HT-29 (cell line): ENCODE data around the gene NAPEPLD. TPM values are rescaled to one million over a fixed set of nuclear protein-coding genes. Genes with fewer than 3 reads are reported as not detected.
"Not testable (repeated sequence)": the region's sequence is repeated elsewhere in the genome, so short reads cannot be mapped to it uniquely, and the experiment has no call there.

Experiments
- DNase-seq: peaks from one replicate; pipeline ENCODE4 v3.0.0-alpha.2; 2015; ENCODE audit warnings: low spot score
- total RNA-seq: library from RNA; depleted of rRNA; stranded (reverse); fragments of >200 nt; shearing (Covaris generic); gene quantifications from 2 replicates; pipeline ENCODE4 v1.2.3, GENCODE V29; 2014

Gene NAPEPLD
- total RNA-seq, 1 experiment from 2014 or later = 6.9 TPM

DNA sequence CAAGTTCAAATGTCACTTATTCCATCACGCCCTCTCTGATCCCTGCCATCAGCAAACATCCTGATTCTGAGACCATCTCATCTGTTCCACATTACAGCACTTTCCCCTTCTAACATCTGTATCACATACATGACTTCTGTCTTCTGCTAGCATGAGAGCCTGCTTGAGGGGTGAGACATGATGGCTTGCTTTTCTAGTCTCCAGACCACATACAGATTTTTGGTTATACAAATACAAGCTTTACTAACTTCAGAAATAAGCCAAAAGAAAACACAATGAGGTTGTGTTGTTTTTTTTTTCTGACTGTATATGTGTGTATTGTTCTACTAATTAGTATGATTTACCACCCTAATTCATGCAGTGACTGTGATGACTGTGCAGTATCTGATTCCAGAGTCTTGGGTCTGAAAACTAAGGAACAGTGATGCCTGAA is 34.3 kb downstream of the NAPEPLD start:
- DNase-seq = no peak

DNA sequence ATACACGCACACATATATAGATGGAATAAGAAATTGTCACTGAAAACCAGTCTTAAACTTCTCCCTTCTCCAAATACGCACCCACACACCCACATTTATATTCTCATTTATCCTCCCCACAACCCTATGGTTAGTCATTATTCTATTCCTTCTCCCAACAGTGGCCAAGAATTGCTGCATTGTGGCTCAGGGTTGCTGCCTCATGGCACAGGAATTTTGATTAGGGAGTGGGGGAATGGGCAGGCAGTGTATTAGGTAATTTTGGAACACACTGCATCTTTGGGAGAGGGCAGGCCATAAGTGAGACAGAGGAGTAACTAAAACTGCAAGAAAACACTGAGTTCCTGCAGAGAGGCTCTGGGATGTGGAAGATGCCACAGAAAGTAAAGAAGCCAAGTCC is 35.7 kb downstream of the NAPEPLD start:
- DNase-seq = no peak

DNA sequence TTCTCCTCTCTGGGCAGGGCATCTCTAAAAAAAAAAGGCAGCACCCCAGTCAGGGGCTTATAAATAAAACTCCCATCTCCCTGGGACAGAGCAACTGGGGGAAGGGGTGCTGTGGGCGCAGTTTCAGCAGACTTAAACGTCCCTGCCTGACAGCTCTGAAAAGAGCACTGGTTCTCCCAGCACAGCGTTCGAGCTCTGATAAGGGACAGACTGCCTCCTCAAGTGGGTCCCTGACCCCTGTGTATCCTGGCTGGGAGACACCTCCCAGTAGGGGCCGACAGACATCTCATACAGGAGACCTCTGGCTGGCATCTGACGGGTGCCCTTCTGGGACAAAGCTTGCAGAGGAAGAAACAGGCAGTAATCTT is 42.2 kb downstream of the NAPEPLD start:
- not testable (repeated sequence) for DNase-seq

GRCh38 chr7:103106005-103106702 is 42.7 kb downstream of the NAPEPLD start:
- no peak for DNase-seq

- no peak for DNase-seq
These were observed 47.4 kb downstream of the NAPEPLD start for GRCh38 chr7:103101543-103101942.

DNA sequence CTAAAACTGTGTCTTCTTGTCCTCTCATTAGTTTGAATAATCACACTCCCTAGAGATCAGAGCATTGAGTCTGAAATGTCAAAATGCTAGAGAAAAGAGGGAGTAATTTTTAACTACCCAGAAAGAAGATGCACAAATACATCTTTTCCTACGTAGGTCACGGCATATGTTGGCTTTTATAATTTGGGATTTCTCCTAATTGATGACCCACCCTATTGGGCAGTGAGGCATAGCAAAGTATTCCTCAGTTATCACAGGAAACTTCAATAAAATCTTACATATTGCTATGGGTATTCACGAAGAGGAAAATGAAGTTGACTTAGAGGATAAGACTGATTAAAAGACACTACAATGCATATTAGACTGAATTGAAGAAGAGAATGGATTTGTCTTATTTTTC is 48.6 kb downstream of the NAPEPLD start:
- DNase-seq = no peak

- no peak for DNase-seq
These were observed 51.9 kb downstream of the NAPEPLD start for GRCh38 chr7:103097041-103097440.

GRCh38 chr7:103095558-103095957 is 53.3 kb downstream of the NAPEPLD start:
- DNase-seq = not testable (repeated sequence)

GRCh38 chr7:103094102-103094501 is 54.8 kb downstream of the NAPEPLD start:
- peak; percentile 15 for DNase-seq

GRCh38 chr7:103093429-103093828 is 55.5 kb downstream of the NAPEPLD start:
- no peak for DNase-seq

DNA sequence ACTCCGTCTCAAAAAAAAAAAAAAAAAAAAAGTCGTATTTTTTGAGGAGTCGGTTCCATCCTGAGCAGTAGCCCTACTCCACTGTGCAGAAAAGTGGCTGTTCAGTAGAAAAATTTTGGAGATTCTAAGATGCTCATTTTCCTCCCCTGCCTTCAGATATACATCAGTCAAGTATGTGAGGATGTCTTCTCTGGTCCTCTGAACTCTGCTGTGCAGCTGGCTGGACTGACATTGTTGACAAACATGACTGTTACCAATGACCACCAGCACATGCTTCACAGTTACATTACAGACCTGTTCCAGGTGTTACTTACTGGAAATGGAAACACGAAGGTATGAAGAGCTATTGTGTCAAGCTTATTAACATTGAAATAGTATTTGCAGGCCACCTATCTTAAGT is 56.6 kb downstream of the NAPEPLD start:
- DNase-seq = not testable (repeated sequence)

DNA sequence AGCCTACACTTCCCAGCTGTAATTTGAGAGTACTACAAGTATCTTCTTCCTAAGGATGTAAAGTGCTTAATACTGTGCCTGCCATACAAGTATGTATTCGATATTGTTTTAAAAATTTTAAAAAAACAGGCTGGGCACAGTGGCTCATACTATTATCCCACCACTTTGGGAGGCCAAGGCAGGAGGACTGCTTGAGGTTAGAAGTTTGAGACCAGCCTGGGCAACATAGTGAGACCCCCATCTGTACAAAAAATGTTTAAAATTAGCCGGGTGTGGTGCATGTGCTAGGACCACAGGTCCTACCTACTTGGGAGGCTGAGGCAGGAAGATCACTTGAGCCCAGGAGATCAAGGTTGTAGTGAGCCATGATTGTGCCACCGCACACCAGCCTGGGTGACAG is 65.7 kb downstream of the NAPEPLD start:
- DNase-seq = no peak

- DNase-seq = no peak
These were observed 66.4 kb downstream of the NAPEPLD start for GRCh38 chr7:103082497-103082896.

DNA sequence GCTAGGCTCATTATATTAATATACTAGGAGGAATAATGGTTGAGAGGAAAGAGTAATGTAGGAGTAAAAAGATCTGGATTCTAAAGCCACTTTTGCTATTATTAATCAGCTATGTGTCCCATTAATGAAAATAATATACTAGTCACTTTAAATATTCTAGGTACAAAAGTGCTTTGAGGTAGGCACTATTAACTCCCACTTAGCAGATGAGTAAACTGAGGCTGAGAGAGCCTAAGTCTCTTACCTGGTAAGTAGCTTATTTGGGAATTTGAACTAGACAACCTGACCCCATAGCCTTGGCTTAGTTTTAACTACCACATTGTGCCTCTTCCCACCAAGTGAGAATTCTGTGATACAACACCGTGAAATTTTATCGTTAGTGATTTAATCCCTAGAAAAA is 68.0 kb downstream of the NAPEPLD start:
- no peak for DNase-seq

GRCh38 chr7:103079836-103080235 is 69.1 kb downstream of the NAPEPLD start:
- no peak for DNase-seq

DNA sequence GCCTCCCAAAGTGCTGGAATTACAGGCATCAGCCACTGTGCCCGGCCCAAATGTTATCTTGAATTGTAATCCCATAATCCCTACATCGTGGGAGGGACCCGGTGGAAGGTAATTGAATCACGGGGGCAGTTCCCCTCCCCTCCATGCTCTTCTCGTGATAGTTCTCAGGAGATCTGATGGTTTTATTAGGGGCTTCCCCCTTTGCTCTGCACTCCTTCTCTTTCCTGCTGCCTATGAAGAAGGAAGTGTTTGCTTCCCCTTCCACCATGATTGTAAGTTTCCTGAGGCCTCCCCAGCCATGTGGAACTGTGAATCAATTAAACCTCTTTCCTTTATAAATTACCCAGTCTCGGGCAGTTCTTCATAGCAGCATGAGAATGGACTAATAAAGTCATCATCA is 70.7 kb downstream of the NAPEPLD start:
- not testable (repeated sequence) for DNase-seq

DNA sequence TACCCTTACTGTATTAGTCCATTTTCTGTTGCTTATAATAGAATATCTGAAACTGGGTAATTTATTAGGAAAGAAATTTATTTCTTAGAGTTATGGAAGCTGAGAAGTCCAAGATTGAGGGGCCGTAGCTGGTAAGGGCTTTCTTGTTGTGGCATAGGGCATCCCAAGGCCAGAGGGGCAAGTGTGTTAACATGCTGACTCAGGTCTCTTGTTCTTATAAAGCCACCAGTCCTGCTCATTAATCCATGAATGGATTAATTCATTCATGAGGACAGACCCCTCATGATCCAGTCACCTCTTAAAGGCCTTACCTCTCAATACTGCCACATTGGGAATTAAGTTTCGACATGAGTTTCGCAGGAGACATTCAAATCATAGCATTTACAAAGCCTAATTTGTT is 71.6 kb downstream of the NAPEPLD start:
- no peak for DNase-seq

- no peak for DNase-seq
These were observed 72.1 kb downstream of the NAPEPLD start for GRCh38 chr7:103076764-103077163.

DNA sequence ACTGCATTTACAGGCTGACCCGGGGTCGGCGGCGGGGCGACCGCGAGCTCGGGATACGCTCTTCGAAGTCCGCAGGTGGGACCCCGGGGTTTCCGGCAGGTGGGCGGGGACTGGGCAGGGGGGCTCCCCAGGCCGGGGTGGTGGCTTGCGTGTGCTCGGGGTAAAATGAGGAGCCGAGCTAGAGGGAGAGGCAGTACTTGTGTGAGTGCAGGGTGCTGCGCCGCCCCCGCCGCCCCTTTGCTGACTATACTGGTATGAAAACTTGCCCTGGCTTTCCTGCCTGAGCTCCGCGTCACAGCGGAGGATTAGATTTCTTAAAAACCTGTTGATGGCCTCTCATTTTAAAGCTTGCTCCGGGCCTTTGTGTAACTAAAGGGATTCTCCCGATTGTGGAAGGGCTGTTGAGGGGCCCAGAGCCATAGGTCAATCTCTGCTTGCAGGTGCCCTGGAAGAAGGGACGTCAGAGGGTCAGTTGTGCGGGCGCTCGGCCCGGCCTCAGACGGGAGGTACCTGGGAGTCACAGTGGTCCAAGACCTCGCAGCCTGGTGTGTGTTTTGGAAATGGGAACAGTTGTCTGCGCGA is 73.5 kb downstream of the NAPEPLD start:
- DNase-seq = peak; percentile 62

DNA sequence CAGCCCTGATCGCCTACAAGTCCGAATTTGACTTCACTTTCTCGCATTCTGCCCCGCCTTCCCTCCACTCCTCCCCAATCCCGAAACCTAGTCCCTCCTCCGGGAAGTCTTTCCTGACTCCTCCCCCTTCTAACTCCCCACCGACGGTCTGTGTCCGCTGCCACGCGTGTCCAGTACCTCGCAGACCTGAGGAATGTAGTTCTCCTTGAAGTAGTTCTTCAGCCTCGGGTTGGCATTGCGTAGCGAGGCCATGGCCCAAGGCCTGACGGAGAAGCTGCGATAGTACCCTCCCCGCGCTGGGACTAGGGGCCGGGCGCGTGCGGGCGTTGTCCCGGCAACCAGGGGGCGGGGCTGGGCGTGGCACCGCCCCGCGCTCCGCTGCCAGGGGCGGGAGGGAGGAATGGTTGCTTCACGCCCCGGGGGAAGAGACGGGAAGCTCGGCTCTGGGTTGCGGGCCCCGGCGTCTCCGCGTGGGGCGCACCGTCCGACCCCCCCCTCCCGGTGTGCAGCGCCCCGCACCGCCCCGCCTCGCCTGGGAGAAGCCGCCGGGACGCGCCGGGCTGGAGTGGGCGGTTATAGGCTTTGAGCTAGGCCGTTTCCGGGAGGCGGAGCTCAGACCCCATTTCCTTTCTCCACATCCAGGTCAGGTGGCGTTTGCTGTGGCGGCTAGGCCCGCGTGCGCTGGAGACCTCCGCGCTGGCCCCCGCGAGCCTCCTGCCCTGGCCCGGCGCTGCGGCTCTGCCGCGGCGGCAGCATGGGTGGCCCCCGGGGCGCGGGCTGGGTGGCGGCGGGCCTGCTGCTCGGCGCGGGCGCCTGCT is 74.2 kb downstream of the NAPEPLD start, which contains the start of the genes ARMC10 and FBXL13:
Gene ARMC10 (plus strand): TSS at position 622 of the 818 bp plus-strand sequence. CDS start 133 bp downstream, at position 755.
Gene FBXL13 (minus strand): TSS at position 278 of the 818 bp plus-strand sequence.
- peak; percentile 97 for DNase-seq

DNA sequence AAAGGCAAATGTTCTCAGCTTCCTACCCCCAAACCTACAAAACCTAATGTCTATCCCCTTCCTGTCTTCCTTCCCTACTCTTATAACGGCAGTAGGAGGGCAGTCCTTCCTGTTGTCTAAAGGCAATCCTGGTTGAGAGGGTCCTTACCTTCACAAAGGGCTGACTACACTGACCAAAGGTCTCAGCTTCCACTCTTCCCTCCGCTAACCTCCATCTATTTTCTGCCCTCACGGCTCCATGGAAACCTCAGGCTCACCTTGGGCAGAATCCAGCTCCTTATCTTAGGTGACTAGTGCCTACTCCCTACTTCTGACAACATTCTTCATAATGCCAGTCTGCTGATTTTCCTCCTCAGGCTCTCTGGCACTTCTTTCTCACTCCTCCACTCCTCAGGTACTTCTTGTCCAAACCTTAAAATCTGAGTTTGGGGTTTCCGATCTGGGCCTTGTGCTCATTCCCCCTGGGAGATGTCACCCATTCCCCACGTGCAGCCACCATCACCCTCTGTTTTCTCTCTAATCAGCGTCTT is 74.8 kb downstream of the NAPEPLD start:
- DNase-seq = peak; percentile 75

DNA sequence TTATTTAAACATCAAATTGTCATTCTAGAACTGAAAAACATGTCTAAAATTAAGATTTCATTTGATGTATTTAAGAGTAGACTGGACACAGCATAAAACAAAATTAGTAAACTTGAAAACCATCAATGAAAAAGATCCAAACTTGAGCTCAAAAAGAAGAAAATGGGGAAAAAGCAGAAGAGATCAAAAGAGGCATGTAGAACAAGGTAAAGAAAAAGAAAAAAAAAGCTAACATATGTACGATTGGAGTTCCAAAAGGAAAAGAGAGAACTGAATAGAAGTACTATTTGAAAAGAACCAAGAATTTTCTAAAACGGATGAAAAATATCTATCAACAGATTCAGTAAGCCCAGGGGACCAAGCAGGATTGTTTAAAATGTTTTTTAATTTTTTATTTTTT is 77.9 kb downstream of the NAPEPLD start:
- no peak for DNase-seq
